ENCODE data around the gene SP5. TPM values are rescaled to one million over a fixed set of nuclear protein-coding genes. Genes with fewer than 3 reads are reported as not detected.

SP5 gene
- total RNA-seq, 1 donor from 2014 or later, result 2.8 TPM

GRCh38 chr2:170701011-170701410, 14.1 kb upstream of the SP5 start:
- Histone ChIP-seq H3K4me1 (no peaks in the 10 kb centered on the region), H3K36me3 (no peaks in the 10 kb centered on the region), H3K4me3 (no peak overlapping the region), H3K27me3 (no peaks in the 10 kb centered on the region), H3K27ac (no peak overlapping the region), H3K9me3 (no peaks in the 10 kb centered on the region)
- no peak for DNase-seq (ENCODE audit: low spot score in 2 of 2)
- intact Hi-C loops (cut with DNase I), result no loop called here
- TF ChIP-seq, protein P1, sequence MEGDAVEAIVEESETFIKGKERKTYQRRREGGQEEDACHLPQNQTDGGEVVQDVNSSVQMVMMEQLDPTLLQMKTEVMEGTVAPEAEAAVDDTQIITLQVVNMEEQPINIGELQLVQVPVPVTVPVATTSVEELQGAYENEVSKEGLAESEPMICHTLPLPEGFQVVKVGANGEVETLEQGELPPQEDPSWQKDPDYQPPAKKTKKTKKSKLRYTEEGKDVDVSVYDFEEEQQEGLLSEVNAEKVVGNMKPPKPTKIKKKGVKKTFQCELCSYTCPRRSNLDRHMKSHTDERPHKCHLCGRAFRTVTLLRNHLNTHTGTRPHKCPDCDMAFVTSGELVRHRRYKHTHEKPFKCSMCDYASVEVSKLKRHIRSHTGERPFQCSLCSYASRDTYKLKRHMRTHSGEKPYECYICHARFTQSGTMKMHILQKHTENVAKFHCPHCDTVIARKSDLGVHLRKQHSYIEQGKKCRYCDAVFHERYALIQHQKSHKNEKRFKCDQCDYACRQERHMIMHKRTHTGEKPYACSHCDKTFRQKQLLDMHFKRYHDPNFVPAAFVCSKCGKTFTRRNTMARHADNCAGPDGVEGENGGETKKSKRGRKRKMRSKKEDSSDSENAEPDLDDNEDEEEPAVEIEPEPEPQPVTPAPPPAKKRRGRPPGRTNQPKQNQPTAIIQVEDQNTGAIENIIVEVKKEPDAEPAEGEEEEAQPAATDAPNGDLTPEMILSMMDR (IDR thresholded peaks at IDR 0.05), result no peak

GRCh38 chr2:170703776-170704476, 11.2 kb upstream of the SP5 start:
- H3K27me3 ChIP-seq, result no peaks in the 10 kb centered on the region
- no peaks in the 10 kb centered on the region for H3K4me1 ChIP-seq
- no peak overlapping the region for H3K27ac ChIP-seq
- no peaks in the 10 kb centered on the region for H3K36me3 ChIP-seq
- H3K9me3 ChIP-seq, result no peaks in the 10 kb centered on the region
- H3K4me3 ChIP-seq, result no peak overlapping the region
- no peak for DNase-seq (ENCODE audit: low spot score in 2 of 2)
- intact Hi-C loops (cut with DNase I), result no loop called here
- TF ChIP-seq, protein P1 (IDR thresholded peaks at IDR 0.05), result no peak

GRCh38 chr2:170707821-170708795, 7.0 kb upstream of the SP5 start:
- no peaks in the 10 kb centered on the region for H3K4me1 ChIP-seq
- H3K9me3 ChIP-seq, result no peaks in the 10 kb centered on the region
- TF ChIP-seq, protein P1 (IDR thresholded peaks at IDR 0.05), result no peak
- no peak for DNase-seq (ENCODE audit: low spot score in 2 of 2)
- H3K4me3 ChIP-seq, result no peak overlapping the region
- H3K36me3 ChIP-seq, result no peaks in the 10 kb centered on the region
- intact Hi-C loops (cut with DNase I), result no loop called here
- no peaks in the 10 kb centered on the region for H3K27me3 ChIP-seq
- no peak overlapping the region for H3K27ac ChIP-seq

GRCh38 chr2:170710609-170710979, 4.5 kb upstream of the SP5 start:
- Histone ChIP-seq H3K4me3 (no peak overlapping the region), H3K9me3 (no peaks in the 10 kb centered on the region), H3K36me3 (no peaks in the 10 kb centered on the region), H3K27me3 (no peaks in the 10 kb centered on the region), H3K27ac (no peak overlapping the region), H3K4me1 (no peaks in the 10 kb centered on the region)
- intact Hi-C loops (cut with DNase I), result no loop called here
- DNase-seq (ENCODE audit: low spot score in 2 of 2), result no peak
- TF ChIP-seq, protein P1 (IDR thresholded peaks at IDR 0.05), result no peak

DNA sequence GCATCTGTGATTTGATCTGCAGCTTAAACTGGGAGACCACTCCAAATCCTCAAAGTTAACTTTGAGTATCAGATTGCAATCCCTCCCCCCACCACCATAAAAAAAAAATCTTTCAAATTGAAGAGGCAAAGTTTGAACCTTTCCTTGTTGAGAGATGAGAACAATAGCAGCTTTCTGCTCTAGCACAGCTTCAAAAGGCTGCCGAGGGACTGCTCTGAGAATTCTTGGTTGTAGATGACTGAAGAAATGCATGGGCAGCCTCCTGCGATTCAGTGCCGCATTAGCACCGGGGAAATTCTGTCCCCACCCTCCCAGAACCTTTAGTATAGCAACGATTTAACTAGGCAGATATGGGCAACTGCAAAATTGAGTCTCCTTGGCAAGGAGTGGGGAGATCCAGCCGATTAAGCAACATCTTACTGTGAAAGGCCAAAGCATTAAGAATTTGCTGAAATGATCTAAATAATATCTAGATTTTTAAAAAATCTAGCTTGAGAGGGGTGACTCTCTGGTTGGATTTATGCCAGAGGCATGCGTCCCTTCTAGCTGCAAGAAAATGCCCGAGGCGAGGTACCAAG, 3.9 kb upstream of the SP5 start:
- Histone ChIP-seq H3K27me3 (peaks cover 7% of the 10 kb centered on the region), H3K9me3 (no peaks in the 10 kb centered on the region), H3K4me3 (peak overlapping the region; percentile 23 to 51), H3K36me3 (no peaks in the 10 kb centered on the region), H3K4me1 (peaks cover 3 to 6% of the 10 kb centered on the region in 2 donors), H3K27ac (no peak overlapping the region)
- DNase-seq (ENCODE audit: low spot score in 2 of 2), result no peak
- TF ChIP-seq, protein P1 (IDR thresholded peaks at IDR 0.05), result no peak
- intact Hi-C loops (cut with DNase I), result no loop called here

Data from ascending aorta (tissue), 2 donors.